HG02885 (cell line): ENCODE results near the gene RBMY1E.
"Not testable (repeated sequence)": the region's sequence is repeated elsewhere in the genome, so short reads cannot be mapped to it uniquely, and the experiment has no call there.

Experiments used
- ATAC-seq: cut with Tn5 transposase; IDR thresholded peaks from one replicate; pipeline ENCODE4 v1.9.1; 2021; ENCODE audit warnings: mild to moderate bottlenecking; ENCODE audit not compliant: unreplicated experiment, poor library complexity

RBMY1E gene

DNA sequence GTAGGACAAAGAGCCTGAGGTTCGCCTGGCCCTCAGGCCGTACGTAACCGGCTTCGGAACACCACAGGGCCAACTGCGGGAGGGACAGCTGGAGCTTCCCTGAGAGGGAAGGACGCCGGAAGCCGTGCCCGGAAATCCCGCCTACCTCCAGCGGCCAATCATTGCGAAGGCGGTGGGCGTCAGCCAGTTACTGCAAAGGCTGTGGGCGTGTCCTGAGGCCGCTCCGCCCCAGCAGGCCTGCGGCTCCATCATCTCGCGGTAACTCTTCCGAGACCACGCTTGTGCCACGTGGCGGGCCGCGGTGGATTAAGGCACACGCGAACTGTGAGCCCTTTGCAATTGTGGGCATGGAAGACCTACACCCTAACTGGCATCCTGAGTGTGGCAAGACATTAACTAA, at the start of gene RBMY1E:
Gene RBMY1E (minus strand): TSS at position 101 of the 400 bp plus-strand sequence. CDS start 1,978 bp downstream, outside the sequence.
- not testable (repeated sequence) for ATAC-seq

GRCh38 chrY:21894426-21894825, 23.4 kb downstream of the RBMY1E start, which contains the start of gene RBMY1D:
Gene RBMY1D, minus strand, starts transcription at chrY:21894526. Its CDS starts 2,013 bp downstream, at chrY:21892513.
- ATAC-seq, result not testable (repeated sequence)

- ATAC-seq, result not testable (repeated sequence)
Observed at GRCh38 chrY:21869407-21870076, 48.3 kb downstream of the RBMY1E start.
